Activated naive CD4-positive, alpha-beta T cell treated with anti-CD3 and anti-CD28 coated beads for 36 hours (primary cell): ENCODE data around the gene XIAP. TPM values are rescaled to one million over a fixed set of nuclear protein-coding genes. Genes with fewer than 3 reads are reported as not detected.
A peak's percentile ranks its signal among the peaks of the same experiment; 100 is the strongest.
"Not testable (repeated sequence)": the region's sequence is repeated elsewhere in the genome, so short reads cannot be mapped to it uniquely, and the experiment has no call there.

Experiments used
- CTCF ChIA-PET: fragments of 350-600 bp; sonication (Branson Sonifier 250); formaldehyde crosslinking; loops from one replicate; lab custom pipeline; 2021; ENCODE audit warnings: antibody characterized with exemption; lab: Charles Lee
- DNase-seq: peaks from one replicate; pipeline ENCODE4 v3.0.0-alpha.2; 2020
- H3K27ac Mint-ChIP-seq: one replicate; pipeline ENCODE4 v1.8.0; 2021; ENCODE audit warnings: mild to moderate bottlenecking, mixed read lengths
- H3K27me3 Mint-ChIP-seq: one replicate; pipeline ENCODE4 v1.8.0; 2021; ENCODE audit warnings: low read depth, mixed read lengths
- H3K36me3 Mint-ChIP-seq: one replicate; pipeline ENCODE4 v1.8.0; 2021; ENCODE audit warnings: low read depth, mixed read lengths
- H3K4me1 Mint-ChIP-seq: one replicate; pipeline ENCODE4 v1.8.0; 2021; ENCODE audit warnings: low read depth, mixed read lengths
- H3K4me3 Mint-ChIP-seq: one replicate; pipeline ENCODE4 v1.8.0; 2021; ENCODE audit warnings: mild to moderate bottlenecking, moderate library complexity, mixed read lengths
- H3K9me3 Mint-ChIP-seq: one replicate; pipeline ENCODE4 v1.8.0; 2021; ENCODE audit warnings: mixed read lengths
- intact Hi-C: fragments of 100-400 bp; cut with micrococcal nuclease; formaldehyde crosslinking; loops from one replicate; pipeline ENCODE4 v1.15.1; 2023
- total RNA-seq, 2 experiments: library from RNA; stranded (reverse); gene quantifications; one replicate each; pipeline ENCODE4 v1.2.3, GENCODE V29; 2021

The XIAP gene
- total RNA-seq, 2 experiments from 2014 or later, result 24.0 to 24.5 TPM

DNA sequence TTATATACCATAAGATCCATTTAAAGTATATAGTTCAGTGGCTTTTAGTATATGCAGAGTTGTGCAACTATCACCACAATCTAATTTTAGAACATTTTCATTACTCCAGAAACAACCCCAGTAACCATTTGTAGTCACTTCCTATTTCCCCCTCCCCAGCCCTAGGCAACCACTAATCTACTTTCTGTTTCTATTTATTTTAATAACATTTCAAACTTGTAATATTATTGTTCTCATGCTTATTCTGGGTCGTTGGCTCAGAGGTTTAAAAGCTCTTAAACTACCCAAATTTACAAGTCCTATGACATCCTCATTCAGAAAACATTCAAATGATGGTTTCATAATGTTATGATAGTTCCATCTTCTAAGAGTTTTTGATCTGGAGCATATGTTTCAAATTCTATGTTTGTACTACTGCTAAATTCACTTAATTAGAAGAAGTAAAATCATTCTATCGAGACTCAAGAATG, 18.4 kb downstream of the XIAP start:
- peaks cover 7% of the 10 kb centered on the region for H3K36me3 Mint-ChIP-seq
- intact Hi-C loops, result loop anchor here (1.0 to 5.0 kb wide), 6 partner anchors 9 to 469 kb away; partner anchors contain the start of genes SH2D1A and XIAP
- peaks cover 34% of the 10 kb centered on the region for H3K4me1 Mint-ChIP-seq
- no peak overlapping the region for H3K27ac Mint-ChIP-seq
- no peaks in the 10 kb centered on the region for H3K27me3 Mint-ChIP-seq
- no peak for DNase-seq
- H3K9me3 Mint-ChIP-seq, result no peaks in the 10 kb centered on the region
- CTCF ChIA-PET, result interaction anchor here (1.8 kb wide), 1 partner anchor 45 kb away, joined by 3 read pairs; no protein-coding TSS in a partner anchor
- no peak overlapping the region for H3K4me3 Mint-ChIP-seq

DNA sequence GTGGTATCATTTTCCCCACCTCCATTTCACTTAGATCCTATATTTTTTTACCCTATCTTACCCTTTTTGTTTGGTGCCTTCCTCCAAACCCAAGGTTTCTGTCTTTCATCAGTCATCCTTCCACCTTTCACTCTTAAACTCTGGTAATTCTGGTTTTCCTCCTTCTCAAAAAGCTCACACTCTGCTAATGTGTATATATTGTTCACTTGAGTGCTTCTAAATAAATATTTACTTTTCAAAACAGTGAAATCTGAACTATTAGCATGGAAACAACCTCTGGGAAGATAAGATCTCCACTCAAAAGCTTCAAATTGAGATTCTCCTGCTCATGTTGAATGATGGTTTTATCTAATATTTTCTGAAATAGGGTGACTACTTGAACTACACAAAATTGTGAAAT, 21.5 kb downstream of the XIAP start:
- Mint-ChIP-seq H3K4me1 (peaks cover 24% of the 10 kb centered on the region), H3K36me3 (peaks cover 9% of the 10 kb centered on the region), H3K27me3 (no peaks in the 10 kb centered on the region), H3K4me3 (no peak overlapping the region), H3K27ac (no peak overlapping the region), H3K9me3 (no peaks in the 10 kb centered on the region)
- no peak for DNase-seq
- intact Hi-C loops, result loop anchor here (10.0 kb wide), 1 partner anchor 133 kb away; no protein-coding TSS in a partner anchor
- CTCF ChIA-PET, result interaction anchor here (0.6 kb wide), 1 partner anchor 90 kb away, joined by 4 read pairs; no protein-coding TSS in a partner anchor

- no peak overlapping the region for H3K27ac Mint-ChIP-seq
- H3K9me3 Mint-ChIP-seq, result no peaks in the 10 kb centered on the region
- intact Hi-C loops, result loop anchor here (10.0 kb wide), 1 partner anchor 132 kb away; no protein-coding TSS in a partner anchor
- CTCF ChIA-PET, result no interaction called here
- no peaks in the 10 kb centered on the region for H3K27me3 Mint-ChIP-seq
- H3K4me1 Mint-ChIP-seq, result peaks cover 20% of the 10 kb centered on the region
- peaks cover 9% of the 10 kb centered on the region for H3K36me3 Mint-ChIP-seq
- no peak for DNase-seq
- no peak overlapping the region for H3K4me3 Mint-ChIP-seq
Measured at GRCh38 chrX:123882391-123882790, 22.5 kb downstream of the XIAP start.

GRCh38 chrX:123884809-123885408, 25.1 kb downstream of the XIAP start:
- intact Hi-C loops, result loop anchor here (2.0 to 10.0 kb wide), 3 partner anchors 52 to 130 kb away; partner anchors contain the start of gene STAG2
- H3K4me3 Mint-ChIP-seq, result no peak overlapping the region
- peaks cover 15% of the 10 kb centered on the region for H3K36me3 Mint-ChIP-seq
- CTCF ChIA-PET, result interaction anchor here (0.6 to 2.3 kb wide), 6 partner anchors 49 to 864 kb away, joined by 3 to 7 read pairs (median 3); no protein-coding TSS in a partner anchor
- H3K9me3 Mint-ChIP-seq, result no peaks in the 10 kb centered on the region
- no peak overlapping the region for H3K27ac Mint-ChIP-seq
- DNase-seq, result peak; percentile 42
- no peaks in the 10 kb centered on the region for H3K27me3 Mint-ChIP-seq
- peaks cover 8% of the 10 kb centered on the region for H3K4me1 Mint-ChIP-seq

- Mint-ChIP-seq H3K9me3 (no peaks in the 10 kb centered on the region), H3K4me3 (no peak overlapping the region), H3K27ac (no peak overlapping the region), H3K4me1 (peaks cover 6% of the 10 kb centered on the region), H3K27me3 (no peaks in the 10 kb centered on the region), H3K36me3 (peaks cover 12% of the 10 kb centered on the region)
- CTCF ChIA-PET, result no interaction called here
- DNase-seq, result no peak
- intact Hi-C loops, result no loop called here
Measured at GRCh38 chrX:123899701-123900100, 39.8 kb downstream of the XIAP start.

DNA sequence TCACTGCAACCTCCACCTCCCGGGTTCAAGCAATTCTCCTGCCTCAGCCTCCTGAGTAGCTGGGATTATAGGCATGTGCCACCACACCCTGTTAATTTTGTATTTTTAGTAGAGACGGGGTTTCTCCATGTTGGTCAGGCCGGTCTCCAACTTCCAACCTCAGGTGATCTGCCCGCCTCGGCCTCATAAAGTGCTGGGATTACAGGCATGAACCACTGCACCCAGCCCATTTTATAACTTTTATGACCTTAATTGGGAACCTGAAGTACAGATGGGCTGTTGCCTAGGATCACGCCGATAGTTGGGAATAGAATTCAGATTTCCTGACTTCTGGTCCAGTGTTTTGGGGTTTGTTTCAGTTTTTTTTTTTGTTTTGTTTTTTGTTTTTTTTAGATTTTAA, 43.4 kb downstream of the XIAP start:
- H3K9me3 Mint-ChIP-seq, H3K27ac Mint-ChIP-seq, DNase-seq, H3K27me3 Mint-ChIP-seq, intact Hi-C loops, H3K4me3 Mint-ChIP-seq: not testable (repeated sequence)
- CTCF ChIA-PET, result interaction anchor here (0.7 kb wide), 1 partner anchor 147 kb away, joined by 3 read pairs; no protein-coding TSS in a partner anchor
- Mint-ChIP-seq H3K4me1 (peaks cover 13% of the 10 kb centered on the region), H3K36me3 (peaks cover 15% of the 10 kb centered on the region)

- intact Hi-C loops, result no loop called here
- CTCF ChIA-PET, result no interaction called here
- H3K27me3 Mint-ChIP-seq, result no peaks in the 10 kb centered on the region
- no peak overlapping the region for H3K27ac Mint-ChIP-seq
- peaks cover 15% of the 10 kb centered on the region for H3K36me3 Mint-ChIP-seq
- no peak for DNase-seq
- no peak overlapping the region for H3K4me3 Mint-ChIP-seq
- no peaks in the 10 kb centered on the region for H3K9me3 Mint-ChIP-seq
- H3K4me1 Mint-ChIP-seq, result peaks cover 9% of the 10 kb centered on the region
Measured at GRCh38 chrX:123905332-123905731, 45.5 kb downstream of the XIAP start.

DNA sequence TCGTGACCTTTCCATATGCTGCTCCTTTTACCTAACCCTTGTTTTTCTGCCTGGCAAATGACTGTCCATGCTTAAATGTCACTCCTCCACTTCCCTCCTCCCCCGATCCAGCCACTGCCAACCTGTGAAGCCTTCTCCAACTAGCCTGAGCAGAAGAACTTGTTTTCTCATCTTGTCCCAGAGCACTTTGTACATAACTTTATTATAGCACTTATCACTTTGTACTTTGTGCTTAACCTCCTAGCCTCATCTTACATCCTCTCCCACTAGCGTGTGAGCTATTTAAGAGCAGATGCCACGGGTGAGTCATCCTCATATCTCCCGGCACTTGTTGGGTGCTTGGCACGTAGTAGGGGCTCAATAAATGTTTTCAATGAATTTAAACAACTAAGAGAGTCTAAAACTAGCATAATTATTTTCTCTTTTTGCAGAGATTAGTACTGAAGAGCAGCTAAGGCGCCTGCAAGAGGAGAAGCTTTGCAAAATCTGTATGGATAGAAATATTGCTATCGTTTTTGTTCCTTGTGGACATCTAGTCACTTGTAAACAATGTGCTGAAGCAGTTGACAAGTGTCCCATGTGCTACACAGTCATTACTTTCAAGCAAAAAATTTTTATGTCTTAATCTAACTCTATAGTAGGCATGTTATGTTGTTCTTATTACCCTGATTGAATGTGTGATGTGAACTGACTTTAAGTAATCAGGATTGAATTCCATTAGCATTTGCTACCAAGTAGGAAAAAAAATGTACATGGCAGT, 46.9 kb downstream of the XIAP start:
- H3K27ac Mint-ChIP-seq, result no peak overlapping the region
- H3K36me3 Mint-ChIP-seq, result peaks cover 12% of the 10 kb centered on the region
- DNase-seq, result no peak
- H3K27me3 Mint-ChIP-seq, result no peaks in the 10 kb centered on the region
- H3K4me3 Mint-ChIP-seq, result no peak overlapping the region
- H3K4me1 Mint-ChIP-seq, result peaks cover 9% of the 10 kb centered on the region
- H3K9me3 Mint-ChIP-seq, result no peaks in the 10 kb centered on the region
- intact Hi-C loops, result no loop called here
- CTCF ChIA-PET, result no interaction called here

- CTCF ChIA-PET, result no interaction called here
- no peak for DNase-seq
- Mint-ChIP-seq H3K9me3 (no peaks in the 10 kb centered on the region), H3K4me3 (no peak overlapping the region), H3K27me3 (no peaks in the 10 kb centered on the region), H3K27ac (no peak overlapping the region), H3K36me3 (peaks cover 5% of the 10 kb centered on the region), H3K4me1 (peaks cover 7% of the 10 kb centered on the region)
- intact Hi-C loops, result no loop called here
Measured at GRCh38 chrX:123909523-123909922, 49.7 kb downstream of the XIAP start.

GRCh38 chrX:123917069-123917468, 57.2 kb downstream of the XIAP start:
- H3K36me3 Mint-ChIP-seq, result no peaks in the 10 kb centered on the region
- intact Hi-C loops, result no loop called here
- CTCF ChIA-PET, result interaction anchor here (1.2 kb wide), 1 partner anchor 181 kb away, joined by 3 read pairs; no protein-coding TSS in a partner anchor

DNA sequence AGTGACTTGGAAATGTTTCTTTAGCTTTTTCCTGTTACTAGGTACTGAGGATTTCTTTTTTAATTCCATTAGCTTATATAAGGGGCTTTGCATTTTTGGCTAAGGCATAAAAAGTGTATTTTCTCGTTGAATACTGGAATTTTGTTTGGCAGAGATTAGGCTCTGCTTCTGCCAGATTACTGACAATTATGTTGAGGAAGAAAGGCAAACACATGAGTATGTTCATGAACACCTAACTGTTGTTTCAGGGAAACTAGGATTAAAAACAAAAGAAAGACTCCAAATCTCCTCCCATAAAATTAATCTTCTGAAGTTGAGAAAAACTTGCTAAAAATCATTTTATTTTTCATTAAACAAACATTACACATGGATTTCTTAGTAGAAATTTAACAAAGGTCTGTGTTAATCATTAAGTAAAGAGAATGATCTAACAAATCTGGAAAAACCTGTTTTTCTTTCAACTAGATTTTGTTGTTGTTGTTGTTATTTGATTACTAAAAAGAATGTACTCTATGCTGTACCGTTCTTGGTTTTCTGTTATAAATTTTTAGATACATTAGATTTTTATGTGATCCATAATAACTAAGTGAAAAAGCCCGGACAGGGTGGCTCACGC, 58.4 kb downstream of the XIAP start:
- DNase-seq, result no peak
- Mint-ChIP-seq H3K4me3 (no peak overlapping the region), H3K9me3 (no peaks in the 10 kb centered on the region), H3K36me3 (no peaks in the 10 kb centered on the region), H3K27ac (no peak overlapping the region), H3K27me3 (no peaks in the 10 kb centered on the region), H3K4me1 (no peaks in the 10 kb centered on the region)
- intact Hi-C loops, result no loop called here
- CTCF ChIA-PET, result no interaction called here

More at GRCh38 chrX:123917069-123917468, 57.2 kb downstream of the XIAP start:
- H3K4me1 Mint-ChIP-seq, result no peaks in the 10 kb centered on the region
- H3K27me3 Mint-ChIP-seq, result no peaks in the 10 kb centered on the region
- no peak for DNase-seq
- no peak overlapping the region for H3K4me3 Mint-ChIP-seq
- no peak overlapping the region for H3K27ac Mint-ChIP-seq
- H3K9me3 Mint-ChIP-seq, result no peaks in the 10 kb centered on the region
